GM18951 (cell line): ENCODE data around the gene RBP3.

ENCODE experiments used
- POLR2A ChIP-seq: IDR thresholded peaks from 4 replicates; pipeline ENCODE4 v1.6.1; 2011; ENCODE audit warnings: mild to moderate bottlenecking; ENCODE audit not compliant: insufficient read length, insufficient read depth; ENCODE audit errors: extremely low read depth
- in situ Hi-C: fragments of 300-500 bp; cut with MboI; formaldehyde crosslinking; loops from one replicate; pipeline ENCODE4 v1.12.0; 2022; ENCODE audit warnings: low sequenced_read_pairs, mixed read lengths, inconsistent platforms; ENCODE audit not compliant: unreplicated experiment

Gene RBP3

GRCh38 chr10:47369251-47369894 is 21.2 kb downstream of the RBP3 start:
- no peak for TF ChIP-seq POLR2A
- in situ Hi-C loops, result no loop called here

GRCh38 chr10:47370015-47370767 is 22.0 kb downstream of the RBP3 start:
- in situ Hi-C loops, result no loop called here
- no peak for TF ChIP-seq POLR2A

GRCh38 chr10:47370878-47371277 is 22.7 kb downstream of the RBP3 start:
- no peak for TF ChIP-seq POLR2A
- in situ Hi-C loops, result no loop called here

GRCh38 chr10:47371629-47372485 is 23.7 kb downstream of the RBP3 start:
- in situ Hi-C loops, result no loop called here
- TF ChIP-seq POLR2A, result no peak

GRCh38 chr10:47372726-47373125 is 24.6 kb downstream of the RBP3 start:
- in situ Hi-C loops, result no loop called here
- no peak for TF ChIP-seq POLR2A

GRCh38 chr10:47374611-47375536 is 26.7 kb downstream of the RBP3 start:
- in situ Hi-C loops, result no loop called here
- TF ChIP-seq POLR2A, result no peak

GRCh38 chr10:47376522-47377220 is 28.5 kb downstream of the RBP3 start:
- no peak for TF ChIP-seq POLR2A
- in situ Hi-C loops, result no loop called here

GRCh38 chr10:47378183-47378510 is 30.0 kb downstream of the RBP3 start:
- no peak for TF ChIP-seq POLR2A
- in situ Hi-C loops, result no loop called here

- no peak for TF ChIP-seq POLR2A
- in situ Hi-C loops, result no loop called here
Observed at GRCh38 chr10:47378606-47379444, 30.7 kb downstream of the RBP3 start.

GRCh38 chr10:47379445-47379785 is 31.3 kb downstream of the RBP3 start:
- in situ Hi-C loops, result no loop called here
- TF ChIP-seq POLR2A, result no peak

GRCh38 chr10:47379901-47380300 is 31.7 kb downstream of the RBP3 start:
- in situ Hi-C loops, result loop anchor here (5.0 kb wide), 2 partner anchors 1098 to 1273 kb away; no protein-coding TSS in a partner anchor

More at GRCh38 chr10:47379901-47380300, 31.7 kb downstream of the RBP3 start:
- no peak for TF ChIP-seq POLR2A
